Measurements from ENCODE around the gene RHBDL2. TPM values are rescaled to one million over a fixed set of nuclear protein-coding genes. Genes with fewer than 3 reads are reported as not detected.
"Not testable (repeated sequence)": the region's sequence is repeated elsewhere in the genome, so short reads cannot be mapped to it uniquely, and the experiment has no call there.

RHBDL2 gene
- total RNA-seq, 2 donors from 2014 or later: not detected

GRCh38 chr1:38923607-38924006 is 18.0 kb downstream of the RHBDL2 start:
- ATAC-seq (no peak), DNase-seq (no peak)
- Mint-ChIP-seq H3K27ac (no peak overlapping the region), H3K4me1 (peaks cover 4% of the 10 kb centered on the region), H3K36me3 (ENCODE audit: low read depth) (no peaks in the 10 kb centered on the region), H3K27me3 (no peaks in the 10 kb centered on the region), H3K4me3 (no peak overlapping the region)
- no peaks in the 10 kb centered on the region for H3K9me3 ChIP-seq (ENCODE audit: control insufficient read depth, low read length, poor library complexity, severe bottlenecking)

- Mint-ChIP-seq H3K27ac (no peak overlapping the region), H3K36me3 (ENCODE audit: low read depth) (no peaks in the 10 kb centered on the region), H3K4me1 (peaks cover 4% of the 10 kb centered on the region), H3K4me3 (no peak overlapping the region), H3K27me3 (no peaks in the 10 kb centered on the region)
- no peak for ATAC-seq
- no peaks in the 10 kb centered on the region for H3K9me3 ChIP-seq (ENCODE audit: control insufficient read depth, low read length, poor library complexity, severe bottlenecking)
- DNase-seq: no peak
Observed at GRCh38 chr1:38919130-38919529, 22.5 kb downstream of the RHBDL2 start.

- Mint-ChIP-seq H3K27me3 (no peaks in the 10 kb centered on the region), H3K4me1 (peaks cover 4% of the 10 kb centered on the region), H3K27ac (no peak overlapping the region), H3K4me3 (no peak overlapping the region), H3K36me3 (ENCODE audit: low read depth) (no peaks in the 10 kb centered on the region)
- no peaks in the 10 kb centered on the region for H3K9me3 ChIP-seq (ENCODE audit: control insufficient read depth, low read length, poor library complexity, severe bottlenecking)
- ATAC-seq (no peak), DNase-seq (no peak)
Observed at GRCh38 chr1:38918568-38918967, 23.1 kb downstream of the RHBDL2 start.

GRCh38 chr1:38917772-38918171 is 23.9 kb downstream of the RHBDL2 start:
- H3K4me3 Mint-ChIP-seq: no peak overlapping the region
- no peaks in the 10 kb centered on the region for H3K27me3 Mint-ChIP-seq
- DNase-seq (no peak), ATAC-seq (no peak)
- H3K36me3 Mint-ChIP-seq (ENCODE audit: low read depth): no peaks in the 10 kb centered on the region
- H3K4me1 Mint-ChIP-seq: peaks cover 4% of the 10 kb centered on the region
- no peak overlapping the region for H3K27ac Mint-ChIP-seq
- H3K9me3 ChIP-seq (ENCODE audit: control insufficient read depth, low read length, poor library complexity, severe bottlenecking): no peaks in the 10 kb centered on the region

- H3K27me3 Mint-ChIP-seq: no peaks in the 10 kb centered on the region
- DNase-seq (no peak), ATAC-seq (no peak)
- no peak overlapping the region for H3K27ac Mint-ChIP-seq
- no peak overlapping the region for H3K4me3 Mint-ChIP-seq
- no peaks in the 10 kb centered on the region for H3K36me3 Mint-ChIP-seq (ENCODE audit: low read depth)
- no peaks in the 10 kb centered on the region for H3K9me3 ChIP-seq (ENCODE audit: control insufficient read depth, low read length, poor library complexity, severe bottlenecking)
- peaks cover 4% of the 10 kb centered on the region for H3K4me1 Mint-ChIP-seq
Observed at GRCh38 chr1:38917337-38917736, 24.3 kb downstream of the RHBDL2 start.

GRCh38 chr1:38915352-38915948 is 26.2 kb downstream of the RHBDL2 start:
- Mint-ChIP-seq H3K27ac (no peak overlapping the region), H3K36me3 (ENCODE audit: low read depth) (no peaks in the 10 kb centered on the region), H3K4me3 (peak overlapping the region; percentile 66), H3K27me3 (no peaks in the 10 kb centered on the region), H3K4me1 (peaks cover 4% of the 10 kb centered on the region)
- ATAC-seq (no peak), DNase-seq (no peak)
- H3K9me3 ChIP-seq (ENCODE audit: control insufficient read depth, low read length, poor library complexity, severe bottlenecking): no peaks in the 10 kb centered on the region

- not testable (repeated sequence) for H3K27me3 Mint-ChIP-seq; H3K4me1 Mint-ChIP-seq; ATAC-seq; DNase-seq; H3K36me3 Mint-ChIP-seq (ENCODE audit: low read depth); H3K9me3 ChIP-seq (ENCODE audit: control insufficient read depth, low read length, poor library complexity, severe bottlenecking); H3K4me3 Mint-ChIP-seq; H3K27ac Mint-ChIP-seq
Observed at GRCh38 chr1:38914908-38915307, 26.7 kb downstream of the RHBDL2 start.

- no peak overlapping the region for H3K27ac Mint-ChIP-seq
- no peak overlapping the region for H3K4me3 Mint-ChIP-seq
- ATAC-seq (no peak), DNase-seq (no peak)
- H3K4me1 Mint-ChIP-seq: no peaks in the 10 kb centered on the region
- no peaks in the 10 kb centered on the region for H3K27me3 Mint-ChIP-seq
- no peaks in the 10 kb centered on the region for H3K36me3 Mint-ChIP-seq (ENCODE audit: low read depth)
- H3K9me3 ChIP-seq (ENCODE audit: control insufficient read depth, low read length, poor library complexity, severe bottlenecking): no peaks in the 10 kb centered on the region
Observed at GRCh38 chr1:38908821-38909220, 32.8 kb downstream of the RHBDL2 start.

- ATAC-seq (no peak), DNase-seq (no peak)
- Mint-ChIP-seq H3K27me3 (no peaks in the 10 kb centered on the region), H3K4me3 (no peak overlapping the region), H3K4me1 (no peaks in the 10 kb centered on the region), H3K27ac (no peak overlapping the region), H3K36me3 (ENCODE audit: low read depth) (no peaks in the 10 kb centered on the region)
- no peaks in the 10 kb centered on the region for H3K9me3 ChIP-seq (ENCODE audit: control insufficient read depth, low read length, poor library complexity, severe bottlenecking)
Observed at GRCh38 chr1:38905985-38906384, 35.6 kb downstream of the RHBDL2 start.

- Mint-ChIP-seq H3K36me3 (ENCODE audit: low read depth) (no peaks in the 10 kb centered on the region), H3K4me3 (no peak overlapping the region), H3K27me3 (no peaks in the 10 kb centered on the region), H3K27ac (no peak overlapping the region), H3K4me1 (no peaks in the 10 kb centered on the region)
- no peaks in the 10 kb centered on the region for H3K9me3 ChIP-seq (ENCODE audit: control insufficient read depth, low read length, poor library complexity, severe bottlenecking)
- DNase-seq: no peak
- no peak for ATAC-seq
Observed at GRCh38 chr1:38899560-38899959, 42.1 kb downstream of the RHBDL2 start.

- Mint-ChIP-seq H3K27me3 (no peaks in the 10 kb centered on the region), H3K4me3 (no peak overlapping the region), H3K36me3 (ENCODE audit: low read depth) (no peaks in the 10 kb centered on the region), H3K4me1 (no peaks in the 10 kb centered on the region), H3K27ac (no peak overlapping the region)
- no peaks in the 10 kb centered on the region for H3K9me3 ChIP-seq (ENCODE audit: control insufficient read depth, low read length, poor library complexity, severe bottlenecking)
- DNase-seq (no peak), ATAC-seq (no peak)
Observed at GRCh38 chr1:38898653-38899230, 42.9 kb downstream of the RHBDL2 start.

GRCh38 chr1:38896169-38896568 is 45.5 kb downstream of the RHBDL2 start:
- Mint-ChIP-seq H3K4me3 (no peak overlapping the region), H3K4me1 (peaks cover 3% of the 10 kb centered on the region), H3K27ac (no peak overlapping the region), H3K36me3 (ENCODE audit: low read depth) (peaks cover 2% of the 10 kb centered on the region), H3K27me3 (no peaks in the 10 kb centered on the region)
- ATAC-seq (no peak), DNase-seq (no peak)
- no peaks in the 10 kb centered on the region for H3K9me3 ChIP-seq (ENCODE audit: control insufficient read depth, low read length, poor library complexity, severe bottlenecking)

- DNase-seq: no peak
- peaks cover 3% of the 10 kb centered on the region for H3K4me1 Mint-ChIP-seq
- peaks cover 2% of the 10 kb centered on the region for H3K36me3 Mint-ChIP-seq (ENCODE audit: low read depth)
Observed at GRCh38 chr1:38892976-38893375, 48.7 kb downstream of the RHBDL2 start.

GRCh38 chr1:38891753-38892152 is 49.9 kb downstream of the RHBDL2 start:
- Mint-ChIP-seq H3K27me3 (no peaks in the 10 kb centered on the region), H3K27ac (no peak overlapping the region), H3K4me3 (no peak overlapping the region), H3K36me3 (ENCODE audit: low read depth) (peaks cover 2% of the 10 kb centered on the region), H3K4me1 (peaks cover 3% of the 10 kb centered on the region)
- DNase-seq (no peak), ATAC-seq (peak; percentile 49)
- H3K9me3 ChIP-seq (ENCODE audit: control insufficient read depth, low read length, poor library complexity, severe bottlenecking): no peaks in the 10 kb centered on the region

More at GRCh38 chr1:38892976-38893375, 48.7 kb downstream of the RHBDL2 start:
- H3K9me3 ChIP-seq (ENCODE audit: control insufficient read depth, low read length, poor library complexity, severe bottlenecking): no peaks in the 10 kb centered on the region
- H3K27ac Mint-ChIP-seq: no peak overlapping the region
- H3K27me3 Mint-ChIP-seq: no peaks in the 10 kb centered on the region
- H3K4me3 Mint-ChIP-seq: no peak overlapping the region
- no peak for ATAC-seq
